GOT3 (cell line): ENCODE data around the gene TUFM.
"Not testable (repeated sequence)": the region's sequence is repeated elsewhere in the genome, so short reads cannot be mapped to it uniquely, and the experiment has no call there.

Source experiments
- DNase-seq: peaks from one replicate; lab custom pipeline; 2025; ENCODE audit warnings: mixed read lengths; lab: John Stamatoyannopoulos, UW

Gene TUFM

DNA sequence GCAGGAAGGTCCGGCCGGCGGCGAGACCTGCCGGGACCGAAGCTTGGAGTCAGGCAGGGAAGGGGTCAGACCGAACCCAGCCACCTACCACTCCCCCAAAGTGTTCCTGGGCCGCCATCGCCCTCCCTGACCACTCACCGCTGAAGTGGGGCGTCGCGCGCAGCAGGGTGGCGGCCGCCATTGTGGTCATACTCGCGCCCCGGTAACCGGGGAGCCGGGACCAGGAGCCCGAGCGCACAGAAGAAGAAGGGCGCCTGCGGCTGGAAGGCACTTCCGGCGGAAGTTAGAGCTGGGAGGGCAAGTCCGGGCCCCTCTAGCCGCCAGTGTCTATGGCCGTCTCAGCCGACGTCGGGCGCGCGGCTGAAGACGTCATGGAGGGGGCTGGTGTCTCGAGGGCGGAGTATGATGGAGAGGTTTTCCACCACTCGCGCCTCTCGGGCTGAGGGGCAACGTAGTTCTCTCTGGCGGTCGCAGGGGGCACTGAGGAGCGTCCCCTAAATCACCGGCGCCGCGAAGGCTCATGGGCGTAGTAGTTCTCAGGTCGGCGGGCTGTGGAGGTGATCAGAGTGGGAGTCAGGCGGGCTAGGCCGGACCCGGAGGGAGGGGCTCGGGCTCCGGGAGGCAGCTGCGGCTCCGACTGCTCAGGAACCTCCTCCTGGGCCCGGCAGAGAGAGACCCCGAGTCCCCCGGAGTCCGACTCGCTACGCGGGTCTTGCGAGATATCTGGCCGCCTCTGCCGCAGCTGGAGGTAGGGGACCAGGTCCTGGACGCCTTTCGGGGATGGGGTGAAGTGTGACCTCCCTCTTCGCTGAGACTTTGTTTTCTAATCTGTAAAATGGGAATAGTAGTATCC is at the start of gene TUFM:
TSS of gene TUFM (minus strand) at position 269 of the 853 bp plus-strand sequence. CDS start at position 190, 79 bp downstream.
- DNase-seq: peak; percentile 95

DNA sequence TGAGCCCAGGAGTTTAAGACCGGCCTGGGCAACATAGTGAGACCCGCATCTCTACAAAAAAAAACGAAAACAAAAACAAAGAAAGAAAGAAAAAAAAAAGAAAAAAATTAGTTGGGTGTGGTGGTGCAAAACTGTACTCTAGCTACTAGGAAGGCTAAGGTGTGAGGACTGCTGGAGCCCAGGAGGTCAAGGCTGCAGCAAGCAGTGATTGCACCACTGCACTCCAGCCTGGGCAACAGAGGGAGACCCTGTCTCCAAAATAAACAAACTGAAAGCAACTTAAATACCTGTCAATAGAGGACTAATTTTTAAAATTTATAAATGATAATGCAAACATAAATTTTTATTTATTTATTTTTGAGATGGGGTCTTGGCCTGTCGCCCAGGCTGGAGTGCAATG is 49.5 kb upstream of the TUFM start:
- no peak for DNase-seq

DNA sequence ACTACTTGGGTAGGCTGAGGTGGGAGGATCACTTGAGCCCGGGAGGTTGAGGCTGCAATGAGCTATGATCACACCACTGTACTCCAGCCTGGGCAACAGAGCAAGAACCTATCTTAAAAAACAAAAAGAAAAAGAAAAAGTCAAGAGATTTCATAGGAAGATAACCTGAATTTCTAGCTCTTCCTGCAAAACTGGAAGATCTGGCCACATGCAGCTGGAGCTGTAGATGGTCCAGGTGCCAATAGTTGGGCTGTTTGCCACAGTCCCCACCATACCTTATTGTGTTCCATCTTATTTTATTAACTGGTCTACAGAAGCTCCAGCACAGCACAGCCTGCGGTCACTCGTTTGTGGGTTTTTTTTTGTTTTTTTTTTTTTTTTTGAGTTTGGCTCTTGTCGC is 47.1 kb upstream of the TUFM start:
- no peak for DNase-seq

DNA sequence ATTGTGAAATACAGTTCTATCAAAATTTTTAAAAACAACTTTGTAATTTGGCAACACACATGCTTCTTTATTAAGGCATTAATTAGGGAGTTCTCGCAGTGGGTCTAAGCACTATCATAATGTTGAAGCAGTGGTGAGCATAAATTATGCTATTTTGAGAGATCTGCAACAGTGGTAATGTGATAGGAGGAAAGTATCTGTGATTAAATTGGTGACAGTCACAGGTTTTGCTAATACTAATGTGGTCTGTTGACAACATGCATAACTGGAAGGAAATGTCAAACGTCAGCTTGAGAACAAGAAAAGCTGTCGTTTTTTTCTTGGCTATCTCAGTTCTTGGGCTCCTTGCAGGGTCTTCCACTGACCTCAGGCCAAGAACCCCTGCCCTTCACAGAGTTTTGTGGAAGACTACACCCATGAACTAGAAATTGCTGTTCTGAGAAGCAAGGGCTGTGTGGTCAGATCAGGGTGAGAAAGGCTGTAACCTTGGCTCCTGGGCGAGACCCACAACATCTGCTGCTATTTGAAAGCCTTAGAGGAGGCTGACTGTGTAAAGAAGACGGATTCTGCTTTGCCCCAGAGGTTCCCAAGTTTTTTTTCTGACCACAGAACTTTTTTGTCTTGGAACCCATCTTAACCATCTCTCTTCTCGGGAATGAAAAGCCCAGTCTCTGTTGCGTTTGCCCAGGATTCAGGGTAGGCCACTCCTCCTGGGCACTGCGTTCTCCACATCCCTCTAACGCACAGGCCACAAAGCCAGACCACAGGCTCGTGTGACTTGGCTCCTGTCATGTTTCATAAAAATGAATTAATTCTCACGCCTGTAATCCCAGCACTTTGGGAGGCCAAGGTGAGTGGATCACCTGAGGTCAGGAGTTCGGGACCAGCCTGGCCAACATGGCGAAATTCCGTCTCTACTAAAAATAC is 46.1 kb upstream of the TUFM start:
- no peak for DNase-seq

DNA sequence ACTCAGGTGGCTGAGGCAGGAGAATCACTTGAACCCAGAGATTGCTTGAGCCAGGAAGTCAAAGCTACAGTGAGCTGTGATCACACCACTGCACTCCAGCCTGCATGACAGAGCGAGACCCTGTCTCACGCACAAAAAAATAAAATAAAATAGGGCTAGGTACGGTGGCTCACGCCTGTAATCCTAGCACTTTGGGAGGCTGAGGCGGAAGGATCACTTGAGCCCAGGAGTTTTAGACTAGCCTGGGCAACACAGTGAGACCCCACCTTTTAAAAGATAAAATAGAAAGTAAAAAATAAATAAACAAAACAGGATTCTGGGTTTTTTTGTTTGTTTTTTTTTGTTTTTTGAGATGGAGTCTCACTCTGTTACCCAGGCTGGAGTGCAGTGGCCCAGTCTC is 44.2 kb upstream of the TUFM start:
- not testable (repeated sequence) for DNase-seq

DNA sequence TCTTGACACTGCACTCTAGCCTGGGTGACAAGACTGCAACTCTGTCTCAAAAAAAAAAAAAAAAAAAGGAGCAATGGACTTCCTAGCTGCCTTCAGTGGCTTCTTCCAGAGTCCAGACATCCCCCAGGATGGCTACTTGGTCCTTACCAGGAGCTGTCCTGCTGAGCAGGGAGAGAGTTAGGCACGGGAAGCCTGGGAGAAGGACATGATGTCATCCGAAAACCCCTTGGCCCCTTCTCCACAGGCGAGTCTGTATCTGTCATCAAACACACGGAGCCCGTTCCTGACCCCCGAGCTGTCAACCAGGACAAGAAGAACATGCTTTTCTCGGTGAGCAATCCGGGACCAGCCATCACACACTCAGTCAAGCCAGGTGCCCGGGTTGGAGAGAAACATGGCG is 40.8 kb upstream of the TUFM start:
- no peak for DNase-seq

DNA sequence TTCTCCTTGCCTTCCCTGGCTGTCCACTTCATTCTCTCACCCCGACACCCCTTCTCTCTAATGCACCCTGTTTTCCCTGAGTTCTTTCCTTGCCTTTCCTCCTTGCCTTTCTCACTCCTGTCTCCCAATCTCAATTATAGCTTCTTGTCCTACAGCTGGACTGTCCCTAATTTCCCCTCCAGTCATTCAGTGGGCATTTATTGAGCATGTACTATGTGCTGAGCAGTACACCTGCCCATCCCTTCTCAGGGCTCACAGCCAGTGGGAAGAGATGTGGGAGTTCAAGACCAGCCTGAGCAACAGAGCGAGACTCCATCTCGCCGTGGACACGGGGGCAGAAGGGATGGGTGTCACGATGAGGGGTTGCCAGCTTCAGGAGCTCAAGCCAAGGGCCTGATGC is 37.9 kb upstream of the TUFM start:
- no peak for DNase-seq

DNA sequence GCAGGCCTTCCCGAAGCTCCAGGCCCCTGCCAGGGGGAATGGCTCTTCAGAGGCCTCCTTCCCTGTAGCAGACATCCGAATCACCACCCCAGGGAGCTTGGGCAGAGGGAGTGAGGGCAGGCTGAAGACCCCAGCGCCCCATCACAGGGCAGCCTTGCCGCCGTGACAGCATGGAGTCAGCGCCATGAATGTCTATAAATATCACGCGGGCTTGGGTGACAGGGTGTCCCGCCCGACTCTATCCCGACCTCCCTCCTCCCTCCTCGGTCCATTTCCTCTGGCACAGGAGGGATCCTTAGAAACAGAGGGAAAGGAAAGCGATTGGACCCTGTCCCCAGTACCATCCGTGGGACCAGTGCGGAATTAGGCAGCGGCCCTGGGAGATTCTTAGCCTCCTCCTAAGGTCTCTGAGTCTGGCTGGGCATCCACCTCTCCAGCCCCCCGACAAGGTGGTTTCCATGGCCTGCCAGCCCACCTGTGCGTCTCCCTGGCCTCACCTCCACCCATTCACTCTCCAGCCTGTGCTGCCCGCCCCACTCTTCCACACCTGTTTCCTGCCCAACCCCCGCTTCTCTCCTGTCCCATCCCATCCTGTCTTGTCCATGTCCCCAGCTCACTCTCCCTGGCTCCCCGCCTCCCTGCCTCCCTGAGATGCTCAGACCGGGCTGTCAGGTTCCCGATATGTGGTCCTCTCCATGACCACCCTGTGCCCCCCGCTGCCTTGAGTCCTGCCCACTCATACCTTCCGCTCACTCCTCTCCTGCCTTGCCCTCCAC is 37.3 kb upstream of the TUFM start:
- DNase-seq: no peak

DNA sequence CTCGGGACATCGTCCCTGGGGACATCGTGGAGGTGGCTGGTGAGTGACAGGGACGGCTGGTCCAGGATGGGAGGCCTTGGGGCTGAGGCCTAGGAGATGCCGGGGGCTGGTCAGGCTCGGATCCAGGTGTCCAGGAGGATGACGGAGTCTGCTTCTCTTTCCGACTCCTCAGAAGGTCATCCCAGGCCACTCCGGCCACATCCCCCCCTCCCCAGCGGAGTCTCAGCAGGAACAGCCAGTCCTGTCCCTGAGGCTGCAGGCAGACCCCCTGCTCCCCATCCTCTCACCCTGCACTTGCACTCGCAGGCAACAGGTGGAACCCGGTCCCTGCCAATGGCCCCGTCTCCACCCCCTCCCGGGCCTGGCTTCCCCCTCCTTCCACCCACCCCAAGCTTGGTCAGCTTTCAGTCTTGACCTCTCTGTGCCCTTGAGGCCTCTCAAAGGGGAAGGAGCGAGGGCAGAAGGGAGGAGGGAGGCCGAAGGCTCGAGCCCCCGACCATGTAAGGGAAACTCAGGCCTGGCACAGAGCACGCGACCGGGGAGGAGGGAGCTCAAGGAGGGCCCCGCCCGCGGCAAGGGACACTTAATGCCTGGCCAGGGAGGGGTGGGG is 36.5 kb upstream of the TUFM start:
- no peak for DNase-seq

DNA sequence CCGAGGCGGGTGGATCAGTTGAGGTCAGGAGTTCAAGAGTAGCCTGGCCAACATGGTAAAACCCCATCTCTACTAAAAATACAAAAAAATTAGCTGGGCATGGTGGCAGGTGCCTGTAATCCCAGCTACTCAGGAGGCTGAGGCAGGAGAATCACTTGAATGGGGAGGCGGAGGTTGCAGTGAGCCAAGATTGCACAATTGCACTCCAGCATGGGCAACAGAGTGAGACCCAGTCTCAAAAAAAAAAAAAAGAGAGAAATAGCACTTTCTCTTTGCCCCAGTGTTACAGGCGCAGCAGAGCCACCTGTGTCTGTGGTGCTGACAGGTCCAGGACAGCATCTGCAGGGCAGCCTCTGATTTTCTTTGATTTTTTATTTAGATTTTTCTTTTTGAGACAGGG is 35.4 kb upstream of the TUFM start:
- not testable (repeated sequence) for DNase-seq

DNA sequence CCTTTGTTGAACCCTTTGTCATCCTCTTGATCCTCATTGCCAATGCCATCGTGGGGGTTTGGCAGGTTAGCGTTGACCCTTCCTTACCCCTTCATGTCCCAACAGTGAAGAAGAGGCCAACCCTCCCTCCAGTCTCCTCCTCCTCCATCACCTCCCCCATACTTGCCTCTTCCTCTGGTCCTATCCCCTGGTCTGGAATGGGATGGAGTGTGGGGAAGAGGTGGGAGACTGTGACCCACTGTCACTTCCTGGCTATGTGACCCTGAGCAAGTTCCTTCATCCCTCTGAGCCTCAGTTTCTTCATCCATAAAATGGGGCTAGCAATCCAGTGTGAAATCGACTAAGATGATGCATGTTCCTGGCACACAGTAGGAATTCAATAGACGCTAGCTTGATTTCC is 34.8 kb upstream of the TUFM start:
- no peak for DNase-seq

DNA sequence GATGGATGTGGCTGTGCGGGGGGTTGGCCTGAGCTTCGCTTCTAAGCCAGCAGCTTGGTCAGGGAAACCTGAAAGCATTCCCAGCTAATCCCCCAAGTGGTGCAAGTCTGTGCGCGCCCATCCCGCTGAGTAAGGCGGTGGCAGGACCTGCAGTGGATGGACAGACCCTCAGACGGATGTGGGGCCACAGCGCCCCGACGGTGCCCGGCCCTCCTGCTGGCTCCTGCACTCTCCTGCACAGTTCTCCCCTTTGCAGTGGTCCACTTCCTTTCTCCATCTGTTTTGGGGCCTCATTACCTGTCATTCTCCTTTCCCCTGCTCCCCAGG is 34.4 kb upstream of the TUFM start:
- DNase-seq: no peak

DNA sequence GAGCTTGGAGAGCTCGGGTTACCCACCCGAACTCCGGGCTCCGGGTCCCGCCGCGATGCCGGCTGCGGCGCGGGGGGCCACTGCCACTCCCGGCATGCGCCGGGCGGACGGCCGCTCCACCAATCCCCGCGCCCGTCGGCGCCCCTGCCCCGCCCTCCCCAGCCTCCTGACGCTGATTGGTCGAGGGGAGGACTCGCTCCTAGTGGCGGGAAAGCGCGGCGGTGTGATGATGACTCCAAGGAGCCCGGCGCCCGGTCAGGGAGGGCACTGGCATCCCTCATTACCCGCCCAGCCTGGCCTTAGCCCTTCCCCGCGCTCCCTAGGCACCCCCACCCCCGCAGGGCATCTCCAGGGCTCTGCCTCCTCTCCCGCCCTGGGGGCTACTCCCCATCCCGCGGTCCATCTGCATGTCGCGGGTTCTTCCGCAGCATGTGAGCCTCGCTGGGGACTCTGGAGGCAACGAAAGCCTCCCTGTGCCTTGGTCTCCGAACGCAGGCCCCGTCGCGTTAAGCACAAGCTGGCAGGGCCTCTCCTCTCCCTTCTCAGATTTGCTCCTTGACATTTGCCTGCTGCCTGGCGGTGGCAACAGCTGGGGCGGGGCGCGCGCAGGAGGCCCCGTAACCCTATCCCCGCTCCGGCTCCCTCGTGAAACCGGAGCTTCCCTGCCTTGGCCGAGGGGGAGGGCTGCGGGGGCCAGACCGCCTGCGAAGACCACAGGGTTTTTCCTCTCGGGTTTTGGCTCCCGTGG is 33.9 kb upstream of the TUFM start:
- peak; percentile 72 for DNase-seq

DNA sequence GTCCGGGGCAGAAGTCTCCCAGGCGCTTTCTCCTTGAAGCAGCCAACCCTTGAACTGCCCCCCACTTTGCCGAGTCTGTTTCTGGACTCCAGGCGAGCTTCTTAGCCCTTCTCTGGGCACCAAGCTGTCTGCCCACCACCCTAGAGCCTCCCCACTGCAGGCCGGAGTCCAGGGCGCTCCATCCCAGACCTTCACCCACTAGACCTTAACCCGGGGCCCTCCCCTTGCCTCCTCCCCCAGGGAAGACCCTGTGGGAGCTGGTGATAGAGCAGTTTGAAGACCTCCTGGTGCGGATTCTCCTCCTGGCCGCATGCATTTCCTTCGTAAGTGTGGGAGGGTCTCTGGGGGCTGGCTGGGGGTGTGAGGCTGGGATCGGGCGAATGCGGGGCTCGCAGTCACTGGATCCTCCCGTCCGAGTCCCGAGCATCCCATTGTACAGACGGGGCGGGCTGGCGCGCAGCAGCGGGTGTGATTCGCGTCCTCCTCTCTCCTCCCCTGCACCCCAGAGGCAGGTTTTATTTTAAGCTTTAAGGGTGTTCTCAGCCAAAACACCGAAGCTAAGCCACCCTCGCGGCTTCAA is 33.2 kb upstream of the TUFM start:
- no peak for DNase-seq

DNA sequence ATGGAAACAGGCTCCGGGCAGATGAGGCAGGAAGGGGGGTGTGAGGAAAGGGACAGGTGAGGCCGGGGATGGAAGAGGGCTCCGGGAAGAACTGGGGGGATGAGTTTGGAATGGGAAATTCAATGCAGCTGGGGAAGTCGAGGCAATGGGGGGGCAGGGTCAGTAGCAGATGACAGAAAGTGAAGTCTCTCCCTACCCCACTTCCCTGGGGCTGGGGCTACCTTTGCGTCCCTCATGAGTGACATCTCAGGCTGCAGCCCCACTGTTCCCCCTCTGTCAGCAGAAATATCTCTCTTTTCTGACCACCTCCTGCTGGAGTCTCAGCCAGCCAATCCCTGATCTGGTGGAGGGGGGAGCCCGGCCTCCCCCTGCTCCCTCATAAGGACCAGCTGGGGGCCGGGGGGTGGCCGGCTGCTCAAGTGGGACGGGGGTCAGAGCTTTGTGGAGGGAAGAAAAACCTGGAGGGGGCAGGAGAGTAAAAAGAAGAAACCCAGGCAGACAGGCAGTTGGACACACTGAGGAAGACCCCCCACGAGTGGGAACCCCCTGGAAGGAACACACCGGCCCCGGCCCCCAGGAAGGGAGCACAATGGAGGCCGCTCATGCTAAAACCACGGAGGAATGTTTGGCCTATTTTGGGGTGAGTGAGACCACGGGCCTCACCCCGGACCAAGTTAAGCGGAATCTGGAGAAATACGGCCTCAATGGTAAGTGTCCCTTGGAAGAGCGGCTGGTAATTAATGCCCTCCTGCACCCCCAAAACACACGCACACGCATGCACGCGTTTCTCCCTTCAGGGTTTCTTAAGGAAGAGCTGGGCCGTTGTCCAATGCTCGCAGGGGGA is 32.2 kb upstream of the TUFM start, which contains the start of gene ATP2A1:
TSS of gene ATP2A1 (plus strand) at position 406 of the 844 bp plus-strand sequence. CDS start at position 590, 184 bp downstream.
- DNase-seq: no peak

DNA sequence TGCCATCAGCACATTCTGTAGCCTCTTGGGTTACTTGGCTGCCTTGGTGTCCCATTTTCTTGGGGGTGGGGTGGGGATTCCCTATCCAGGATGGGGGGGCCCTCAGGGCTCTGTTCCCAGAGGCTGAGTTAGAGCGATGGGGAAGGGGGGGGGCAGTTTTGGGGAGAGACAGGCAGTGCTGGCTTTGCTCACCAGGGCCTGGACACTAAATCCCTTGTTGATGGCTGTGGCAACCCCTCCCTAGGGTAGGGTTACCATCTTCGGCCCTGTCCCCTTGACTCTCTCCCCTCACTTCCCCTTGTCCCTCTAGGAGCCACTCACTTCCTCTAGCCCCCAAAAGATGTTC is 31.5 kb upstream of the TUFM start:
- no peak for DNase-seq

DNA sequence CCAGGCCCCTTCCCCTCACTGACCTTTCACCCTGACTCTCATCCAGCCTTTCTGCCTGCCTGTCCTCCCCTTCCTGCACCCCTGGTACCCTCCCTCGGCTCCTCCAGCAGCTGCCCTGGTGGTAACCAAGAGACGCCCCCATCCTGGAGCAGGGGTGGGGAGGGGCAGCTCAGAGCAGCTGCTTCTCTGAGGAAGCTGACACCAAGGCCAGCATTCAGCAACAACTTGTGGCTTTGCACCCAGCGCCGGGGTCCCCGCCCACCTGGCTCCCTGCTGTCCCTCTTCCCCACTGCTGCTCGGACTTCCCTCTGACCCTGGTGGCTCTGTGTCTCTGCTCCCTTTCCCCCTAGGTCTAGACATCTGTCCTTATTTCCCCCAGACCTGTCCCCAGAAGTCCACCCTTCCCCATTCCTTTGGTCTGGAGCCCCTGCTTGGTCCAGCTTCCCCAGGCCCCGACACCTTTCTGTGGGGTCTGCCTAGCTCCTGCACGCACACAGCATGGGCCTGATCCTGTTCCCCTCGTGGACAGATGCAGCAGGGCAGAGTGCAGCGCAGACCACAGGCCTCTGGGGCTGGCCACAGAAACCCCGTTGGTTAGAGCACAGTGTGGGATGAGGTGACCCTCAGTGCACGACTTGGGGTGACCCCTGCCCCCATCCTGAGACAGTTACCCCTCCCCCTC is 31.0 kb upstream of the TUFM start:
- DNase-seq: no peak

DNA sequence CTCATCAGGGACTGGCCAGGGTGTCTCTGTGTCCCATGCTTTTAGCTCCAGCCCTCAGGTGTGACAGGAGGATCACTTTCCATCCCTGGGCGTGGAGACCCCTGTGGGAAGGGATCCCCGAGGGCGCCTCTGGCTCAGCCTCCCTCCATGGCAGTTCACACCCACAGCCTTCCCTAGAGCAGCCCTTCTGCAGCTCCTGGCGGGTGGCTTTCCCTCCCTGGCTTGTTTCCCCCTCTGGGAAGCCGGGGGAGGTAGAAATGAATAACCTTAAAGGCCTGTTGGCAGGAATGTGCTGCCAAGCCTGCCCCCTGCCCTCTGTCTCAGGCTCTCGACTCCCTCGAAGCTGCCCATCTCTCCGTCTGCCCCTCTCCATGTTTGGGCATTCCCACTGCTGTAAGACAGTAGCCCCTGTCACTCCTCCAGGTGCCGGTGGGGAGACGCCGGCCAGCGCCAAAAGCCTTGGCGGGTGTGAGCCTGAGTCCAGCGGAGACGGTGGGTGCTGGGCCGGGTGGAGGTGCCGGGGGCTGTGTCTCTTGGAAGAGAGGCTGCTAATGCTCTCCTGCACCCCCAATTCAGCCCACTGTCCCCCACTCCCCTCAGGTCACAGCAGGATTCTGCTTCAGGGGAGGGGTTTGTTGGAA is 30.0 kb upstream of the TUFM start:
- DNase-seq: no peak
